ENCODE data around the gene SSNA1. TPM values are rescaled to one million over a fixed set of nuclear protein-coding genes. Genes with fewer than 3 reads are reported as not detected.

The SSNA1 gene
- total RNA-seq, 1 donor = 59.7 TPM

GRCh38 chr9:137198051-137198901, 9.8 kb downstream of the SSNA1 start:
- Histone ChIP-seq H3K4me1 (ENCODE audit: insufficient read depth, low read length) (peaks cover 22% of the 10 kb centered on the region), H3K27ac (ENCODE audit: low read depth, low read length) (no peak overlapping the region), H4K20me1 (ENCODE audit: insufficient read depth, low read length) (peaks cover 31% of the 10 kb centered on the region), H3K36me3 (ENCODE audit: insufficient read depth, low read length) (no peaks in the 10 kb centered on the region), H3K4me2 (ENCODE audit: insufficient read depth, low read length) (peak overlapping the region; percentile 76), H3K79me2 (ENCODE audit: insufficient read depth, low read length) (peaks cover 78% of the 10 kb centered on the region), H2AFZ (ENCODE audit: low read length) (no peak overlapping the region), H3K9me3 (ENCODE audit: low read depth, low read length) (no peaks in the 10 kb centered on the region), H3K4me3 (ENCODE audit: insufficient read depth, low read length) (peak overlapping the region; percentile 70), H3K27me3 (ENCODE audit: insufficient read depth, low read length) (no peaks in the 10 kb centered on the region)
- no peak for DNase-seq (ENCODE audit: insufficient read length, low spot score, missing footprints)
- TF ChIP-seq, protein P1, sequence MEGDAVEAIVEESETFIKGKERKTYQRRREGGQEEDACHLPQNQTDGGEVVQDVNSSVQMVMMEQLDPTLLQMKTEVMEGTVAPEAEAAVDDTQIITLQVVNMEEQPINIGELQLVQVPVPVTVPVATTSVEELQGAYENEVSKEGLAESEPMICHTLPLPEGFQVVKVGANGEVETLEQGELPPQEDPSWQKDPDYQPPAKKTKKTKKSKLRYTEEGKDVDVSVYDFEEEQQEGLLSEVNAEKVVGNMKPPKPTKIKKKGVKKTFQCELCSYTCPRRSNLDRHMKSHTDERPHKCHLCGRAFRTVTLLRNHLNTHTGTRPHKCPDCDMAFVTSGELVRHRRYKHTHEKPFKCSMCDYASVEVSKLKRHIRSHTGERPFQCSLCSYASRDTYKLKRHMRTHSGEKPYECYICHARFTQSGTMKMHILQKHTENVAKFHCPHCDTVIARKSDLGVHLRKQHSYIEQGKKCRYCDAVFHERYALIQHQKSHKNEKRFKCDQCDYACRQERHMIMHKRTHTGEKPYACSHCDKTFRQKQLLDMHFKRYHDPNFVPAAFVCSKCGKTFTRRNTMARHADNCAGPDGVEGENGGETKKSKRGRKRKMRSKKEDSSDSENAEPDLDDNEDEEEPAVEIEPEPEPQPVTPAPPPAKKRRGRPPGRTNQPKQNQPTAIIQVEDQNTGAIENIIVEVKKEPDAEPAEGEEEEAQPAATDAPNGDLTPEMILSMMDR (IDR thresholded peaks at IDR 0.05; ENCODE audit: extremely low read depth, low read depth, low read length) = no peak

- peak overlapping the region; percentile 70 for H3K4me3 ChIP-seq (ENCODE audit: insufficient read depth, low read length)
- H2AFZ ChIP-seq (ENCODE audit: low read length) = no peak overlapping the region
- peaks cover 26% of the 10 kb centered on the region for H4K20me1 ChIP-seq (ENCODE audit: insufficient read depth, low read length)
- no peak for DNase-seq (ENCODE audit: insufficient read length, low spot score, missing footprints)
- H3K9me3 ChIP-seq (ENCODE audit: low read depth, low read length) = no peaks in the 10 kb centered on the region
- TF ChIP-seq, protein P1 (IDR thresholded peaks at IDR 0.05; ENCODE audit: extremely low read depth, low read depth, low read length) = no peak
- H3K27ac ChIP-seq (ENCODE audit: low read depth, low read length) = no peak overlapping the region
- H3K79me2 ChIP-seq (ENCODE audit: insufficient read depth, low read length) = peaks cover 78% of the 10 kb centered on the region
- no peaks in the 10 kb centered on the region for H3K36me3 ChIP-seq (ENCODE audit: insufficient read depth, low read length)
- peak overlapping the region; percentile 76 for H3K4me2 ChIP-seq (ENCODE audit: insufficient read depth, low read length)
- H3K27me3 ChIP-seq (ENCODE audit: insufficient read depth, low read length) = no peaks in the 10 kb centered on the region
- peaks cover 23% of the 10 kb centered on the region for H3K4me1 ChIP-seq (ENCODE audit: insufficient read depth, low read length)
These were observed 10.4 kb downstream of the SSNA1 start for GRCh38 chr9:137198902-137199283.

GRCh38 chr9:137199411-137200121, 11.1 kb downstream of the SSNA1 start:
- H3K27ac ChIP-seq (ENCODE audit: low read depth, low read length) = no peak overlapping the region
- peak; percentile 95 for DNase-seq (ENCODE audit: insufficient read length, low spot score, missing footprints)
- no peaks in the 10 kb centered on the region for H3K36me3 ChIP-seq (ENCODE audit: insufficient read depth, low read length)
- H2AFZ ChIP-seq (ENCODE audit: low read length) = peak overlapping the region; percentile 22
- peak overlapping the region; percentile 70 for H3K4me3 ChIP-seq (ENCODE audit: insufficient read depth, low read length)
- H3K4me1 ChIP-seq (ENCODE audit: insufficient read depth, low read length) = peaks cover 30% of the 10 kb centered on the region
- H3K27me3 ChIP-seq (ENCODE audit: insufficient read depth, low read length) = no peaks in the 10 kb centered on the region
- peak overlapping the region; percentile 76 for H3K4me2 ChIP-seq (ENCODE audit: insufficient read depth, low read length)
- H3K9me3 ChIP-seq (ENCODE audit: low read depth, low read length) = no peaks in the 10 kb centered on the region
- H3K79me2 ChIP-seq (ENCODE audit: insufficient read depth, low read length) = peaks cover 78% of the 10 kb centered on the region
- peaks cover 28% of the 10 kb centered on the region for H4K20me1 ChIP-seq (ENCODE audit: insufficient read depth, low read length)
- TF ChIP-seq, protein P1 (IDR thresholded peaks at IDR 0.05; ENCODE audit: extremely low read depth, low read depth, low read length) = no peak
